Measurements from ENCODE around the gene SYN1. TPM values are rescaled to one million over a fixed set of nuclear protein-coding genes. Genes with fewer than 3 reads are reported as not detected.

Gene SYN1
- polyA plus RNA-seq, 1 donor (not counting 4 experiments of a cell fraction or from before 2014, with no cell fraction given): 0.07 TPM

- no peak for FAIRE-seq
- no peaks in the 10 kb centered on the region for H3K27me3 ChIP-seq (ENCODE audit: control insufficient read depth, extremely low read depth, insufficient read depth, low read length)
- no peaks in the 10 kb centered on the region for H3K4me1 ChIP-seq (ENCODE audit: control insufficient read depth, extremely low read depth, insufficient read depth, low read length)
- no peaks in the 10 kb centered on the region for H3K9me1 ChIP-seq (ENCODE audit: control insufficient read depth, extremely low read depth, insufficient read depth, low read length)
- H2AFZ ChIP-seq (ENCODE audit: control insufficient read depth, low read length): no peak overlapping the region
- H3K36me3 ChIP-seq (ENCODE audit: control insufficient read depth in 2 of 2, extremely low read depth in 1 of 2, insufficient read depth in 2 of 2, low read length in 2 of 2): no peaks in the 10 kb centered on the region
- H3K9me3 ChIP-seq (ENCODE audit: control insufficient read depth, low read depth, low read length): no peaks in the 10 kb centered on the region
- dilution Hi-C loops (cut with MboI; ENCODE audit: extremely low pct_ligation_motif_present, low sequenced_read_pairs): no loop called here
- no peak overlapping the region for H3K27ac ChIP-seq (ENCODE audit: control insufficient read depth, insufficient read depth, low read length)
- no peak for TF ChIP-seq EZH2 (IDR thresholded peaks at IDR 0.05; ENCODE audit: low read length)
- TF ChIP-seq CTCF (optimal IDR thresholded peaks at IDR 0.05 in 1 of 3, IDR thresholded peaks at IDR 0.05 in 1 of 3, conservative IDR thresholded peaks at IDR 0.05 in 1 of 3; ENCODE audit: extremely low read depth in 1 of 3, insufficient read depth in 2 of 3, low read length in 3 of 3): no peak
- H4K20me1 ChIP-seq (ENCODE audit: control insufficient read depth, extremely low read depth, insufficient read depth, low read length): no peaks in the 10 kb centered on the region
- H3K79me2 ChIP-seq (ENCODE audit: control insufficient read depth, insufficient read depth, low read length): no peaks in the 10 kb centered on the region
- no peak for DNase-seq (ENCODE audit: low read depth, low spot score)
- H3K9ac ChIP-seq (ENCODE audit: control insufficient read depth, extremely low read depth, insufficient read depth, low read length): no peak overlapping the region
- no peak overlapping the region for H3K4me2 ChIP-seq (ENCODE audit: control insufficient read depth, extremely low read depth, insufficient read depth, low read depth, low read length)
- H3K4me3 ChIP-seq (ENCODE audit: control insufficient read depth in 2 of 3, extremely low read depth in 1 of 3, insufficient read depth in 2 of 3, low read depth in 1 of 3, low read length in 3 of 3): no peak overlapping the region
These were observed 11.4 kb downstream of the SYN1 start for GRCh38 chrX:47608130-47608810.

DNA sequence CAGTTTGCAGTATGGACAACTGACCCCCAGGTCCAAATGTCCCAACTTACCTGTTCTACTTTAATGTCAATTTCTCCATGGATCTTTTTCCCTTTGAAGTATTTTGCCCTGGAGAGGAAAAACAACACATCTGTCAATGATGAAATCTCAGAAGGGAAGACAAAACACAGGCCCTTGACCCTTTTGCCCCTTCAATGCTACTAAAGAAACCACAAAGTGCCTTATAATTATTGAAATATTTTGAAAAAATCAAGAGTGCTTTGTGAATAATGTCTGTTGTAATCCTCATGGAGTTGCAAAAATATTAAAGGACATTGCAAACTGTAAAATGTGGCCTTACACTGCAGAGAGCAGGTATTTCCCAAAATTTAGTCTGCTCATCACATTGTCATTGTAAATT, 12.6 kb downstream of the SYN1 start:
- Histone ChIP-seq H3K36me3 (ENCODE audit: control insufficient read depth in 2 of 2, extremely low read depth in 1 of 2, insufficient read depth in 2 of 2, low read length in 2 of 2) (no peaks in the 10 kb centered on the region), H3K4me2 (ENCODE audit: control insufficient read depth, extremely low read depth, insufficient read depth, low read depth, low read length) (no peak overlapping the region), H3K9me1 (ENCODE audit: control insufficient read depth, extremely low read depth, insufficient read depth, low read length) (no peaks in the 10 kb centered on the region), H3K9me3 (ENCODE audit: control insufficient read depth, low read depth, low read length) (no peaks in the 10 kb centered on the region), H3K27ac (ENCODE audit: control insufficient read depth, insufficient read depth, low read length) (no peak overlapping the region), H3K4me3 (ENCODE audit: control insufficient read depth in 2 of 3, extremely low read depth in 1 of 3, insufficient read depth in 2 of 3, low read depth in 1 of 3, low read length in 3 of 3) (no peak overlapping the region), H3K79me2 (ENCODE audit: control insufficient read depth, insufficient read depth, low read length) (no peaks in the 10 kb centered on the region), H3K27me3 (ENCODE audit: control insufficient read depth, extremely low read depth, insufficient read depth, low read length) (no peaks in the 10 kb centered on the region), H2AFZ (ENCODE audit: control insufficient read depth, low read length) (no peak overlapping the region), H4K20me1 (ENCODE audit: control insufficient read depth, extremely low read depth, insufficient read depth, low read length) (no peaks in the 10 kb centered on the region), H3K9ac (ENCODE audit: control insufficient read depth, extremely low read depth, insufficient read depth, low read length) (no peak overlapping the region), H3K4me1 (ENCODE audit: control insufficient read depth, extremely low read depth, insufficient read depth, low read length) (no peaks in the 10 kb centered on the region)
- dilution Hi-C loops (cut with MboI; ENCODE audit: extremely low pct_ligation_motif_present, low sequenced_read_pairs): no loop called here
- FAIRE-seq: no peak
- TF ChIP-seq EZH2 (IDR thresholded peaks at IDR 0.05; ENCODE audit: low read length) (no peak), CTCF (optimal IDR thresholded peaks at IDR 0.05 in 1 of 3, IDR thresholded peaks at IDR 0.05 in 1 of 3, conservative IDR thresholded peaks at IDR 0.05 in 1 of 3; ENCODE audit: extremely low read depth in 1 of 3, insufficient read depth in 2 of 3, low read length in 3 of 3) (no peak)
- DNase-seq (ENCODE audit: low read depth, low spot score): no peak
